Measurements from ENCODE around the gene GAS7.
"Not testable (repeated sequence)": the region's sequence is repeated elsewhere in the genome, so short reads cannot be mapped to it uniquely, and the experiment has no call there.

The GAS7 gene

GRCh38 chr17:10111907-10112452, 86.4 kb downstream of the GAS7 start:
- DNase-seq (ENCODE audit: low read depth in 2 of 2), result no peak

- DNase-seq (ENCODE audit: low read depth in 2 of 2), result no peak
Observed at GRCh38 chr17:10109146-10109545, 89.3 kb downstream of the GAS7 start.

GRCh38 chr17:10107316-10108165, 90.9 kb downstream of the GAS7 start:
- no peak for DNase-seq (ENCODE audit: low read depth in 2 of 2)

DNA sequence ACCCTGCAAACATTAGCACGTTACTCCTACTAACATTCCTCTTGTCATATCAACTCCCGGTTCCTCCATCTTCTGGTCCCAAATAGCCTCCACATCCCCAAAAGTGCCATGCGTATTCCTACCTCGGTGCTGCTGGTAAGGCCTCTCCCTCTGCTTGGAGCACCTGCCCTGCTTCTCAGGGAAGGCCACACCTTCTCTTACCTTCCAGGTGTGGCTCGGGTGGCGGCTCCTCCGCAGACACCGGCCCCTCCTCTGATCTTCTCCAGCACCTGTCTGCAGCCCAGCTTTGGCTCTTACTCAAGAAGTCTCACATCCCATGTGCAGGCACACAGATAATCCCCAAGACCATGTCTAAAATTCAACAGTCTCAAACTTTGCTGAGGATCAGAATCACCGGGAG, 92.3 kb downstream of the GAS7 start:
- no peak for DNase-seq (ENCODE audit: low read depth in 2 of 2)

DNA sequence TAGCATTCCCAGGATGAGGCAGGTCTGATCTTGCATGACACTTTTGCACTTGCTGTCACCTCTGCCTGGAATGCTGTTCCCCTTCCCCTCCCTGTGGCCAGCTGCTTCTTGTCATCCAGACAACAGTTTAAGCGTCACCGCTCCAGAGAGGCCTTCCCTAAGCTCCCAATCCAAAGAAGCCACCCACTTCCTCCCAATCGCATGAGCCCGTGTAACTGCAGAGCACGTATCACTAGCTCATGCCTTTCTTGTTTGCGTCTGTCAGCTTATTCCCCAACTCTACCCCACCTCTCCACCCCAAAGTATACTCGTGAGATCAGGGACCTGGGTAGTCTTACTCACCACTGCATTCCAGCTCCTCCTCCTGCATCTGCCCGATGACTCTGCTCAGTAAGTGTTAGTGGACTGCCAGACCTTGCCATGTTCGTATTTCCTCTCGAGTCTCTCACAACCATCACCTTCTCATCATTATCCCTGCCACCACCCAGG, 92.8 kb downstream of the GAS7 start:
- DNase-seq (ENCODE audit: low read depth in 2 of 2), result no peak

- no peak for DNase-seq (ENCODE audit: low read depth in 2 of 2)
Observed at GRCh38 chr17:10103712-10104111, 94.7 kb downstream of the GAS7 start.

GRCh38 chr17:10102817-10103216, 95.6 kb downstream of the GAS7 start:
- no peak for DNase-seq (ENCODE audit: low read depth in 2 of 2)

DNA sequence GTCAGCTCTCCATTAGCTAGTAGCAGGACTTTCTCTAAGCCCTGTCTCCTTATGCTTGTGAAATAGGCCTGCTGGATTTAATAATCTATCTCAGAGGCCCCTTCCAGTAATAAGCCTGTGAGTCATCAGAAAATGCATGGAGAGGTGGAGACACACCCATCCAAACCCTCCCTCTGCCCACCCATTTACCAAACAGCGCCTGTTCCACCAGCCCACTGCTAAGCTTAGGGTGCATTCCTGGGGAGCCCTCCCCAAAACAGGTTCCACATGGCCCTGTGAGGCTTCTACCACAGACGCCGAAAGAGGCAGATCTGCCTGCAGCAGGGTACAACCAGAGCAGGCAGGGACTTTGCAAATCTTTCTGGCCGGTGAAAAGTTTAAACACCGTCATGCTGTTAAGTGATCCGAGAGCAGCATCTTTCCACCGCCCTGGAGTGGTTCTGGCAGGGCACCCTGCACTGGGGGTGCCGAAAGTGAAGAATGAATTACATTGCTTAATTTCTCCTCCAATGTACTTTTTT, 99.3 kb downstream of the GAS7 start:
- DNase-seq (ENCODE audit: low read depth in 2 of 2), result no peak

GRCh38 chr17:10096596-10096995, 101.8 kb downstream of the GAS7 start:
- DNase-seq (ENCODE audit: low read depth in 2 of 2), result no peak

DNA sequence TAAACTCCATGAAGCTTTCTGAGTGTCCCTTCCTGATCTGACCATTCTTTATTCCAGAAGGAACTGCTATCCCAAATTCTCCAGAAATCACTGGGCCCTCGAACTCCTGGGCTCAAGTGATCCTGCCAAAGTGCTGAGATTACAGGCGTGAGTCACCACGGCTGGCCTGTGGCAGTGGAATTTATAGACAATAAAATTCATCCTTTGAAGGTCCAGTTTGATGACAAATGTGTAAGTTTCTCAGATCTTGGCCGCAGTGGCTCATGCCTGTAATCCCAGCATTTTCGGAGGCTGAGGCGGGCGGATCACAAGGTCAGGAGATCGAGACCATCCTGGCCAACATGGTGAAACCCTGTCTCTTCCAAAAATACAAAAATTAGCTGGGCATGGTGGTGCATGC, 103.1 kb downstream of the GAS7 start:
- DNase-seq (ENCODE audit: low read depth in 2 of 2), result not testable (repeated sequence)

GRCh38 chr17:10094797-10095196, 103.6 kb downstream of the GAS7 start:
- no peak for DNase-seq (ENCODE audit: low read depth in 2 of 2)

DNA sequence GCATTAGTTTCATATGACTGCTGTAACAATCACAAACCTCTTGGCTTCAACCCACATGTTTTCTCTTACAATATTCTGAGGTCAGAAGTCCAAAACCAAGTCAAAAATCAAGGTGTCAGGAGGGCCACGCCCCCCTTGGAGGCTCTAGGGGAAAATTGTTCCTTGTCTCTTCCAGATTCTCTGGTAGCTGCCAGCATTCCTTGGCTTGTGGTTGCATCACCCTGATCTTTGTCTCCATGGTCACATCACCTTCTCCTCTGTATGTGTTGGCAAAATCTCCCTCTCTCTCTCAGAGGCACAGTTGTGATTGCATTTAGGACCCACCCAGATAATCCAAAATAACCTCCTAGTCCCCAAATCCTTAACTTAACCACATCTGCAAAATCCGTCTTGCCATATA, 105.8 kb downstream of the GAS7 start:
- DNase-seq (ENCODE audit: low read depth in 2 of 2), result no peak

- no peak for DNase-seq (ENCODE audit: low read depth in 2 of 2)
Observed at GRCh38 chr17:10091046-10091445, 107.4 kb downstream of the GAS7 start.

DNA sequence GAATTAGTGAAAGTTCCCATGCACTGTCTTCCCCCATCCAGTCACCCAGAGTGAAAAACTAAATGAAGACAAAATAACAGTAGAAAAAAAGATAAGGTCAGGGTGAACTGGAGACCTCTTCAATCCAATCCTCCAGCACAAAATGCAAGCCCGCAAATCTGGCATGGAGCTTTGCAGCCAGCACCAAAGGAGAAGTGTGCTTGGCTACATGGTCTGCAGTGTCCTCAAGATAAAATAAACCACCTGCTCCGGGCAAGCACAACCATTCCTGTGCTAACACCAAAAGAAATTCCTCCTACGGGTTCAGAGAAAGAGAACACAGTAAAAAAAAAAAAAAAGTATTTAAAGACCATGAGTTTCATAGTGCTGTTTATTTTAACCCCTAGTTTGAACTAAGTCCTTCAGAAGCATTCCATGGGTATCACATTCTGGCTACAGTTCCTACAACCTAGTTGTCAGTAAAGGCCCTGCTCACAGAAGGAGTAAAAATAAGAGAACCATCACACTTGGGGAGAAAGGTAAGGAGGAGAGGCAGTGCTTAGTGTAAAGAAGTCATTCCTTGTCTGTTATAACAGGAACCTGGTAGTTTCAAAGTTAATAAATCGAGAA, 109.1 kb downstream of the GAS7 start:
- no peak for DNase-seq (ENCODE audit: low read depth in 2 of 2)

- no peak for DNase-seq (ENCODE audit: low read depth in 2 of 2)
Observed at GRCh38 chr17:10088444-10088843, 110.0 kb downstream of the GAS7 start.

GRCh38 chr17:10087355-10087754, 111.1 kb downstream of the GAS7 start:
- no peak for DNase-seq (ENCODE audit: low read depth in 2 of 2)

DNA sequence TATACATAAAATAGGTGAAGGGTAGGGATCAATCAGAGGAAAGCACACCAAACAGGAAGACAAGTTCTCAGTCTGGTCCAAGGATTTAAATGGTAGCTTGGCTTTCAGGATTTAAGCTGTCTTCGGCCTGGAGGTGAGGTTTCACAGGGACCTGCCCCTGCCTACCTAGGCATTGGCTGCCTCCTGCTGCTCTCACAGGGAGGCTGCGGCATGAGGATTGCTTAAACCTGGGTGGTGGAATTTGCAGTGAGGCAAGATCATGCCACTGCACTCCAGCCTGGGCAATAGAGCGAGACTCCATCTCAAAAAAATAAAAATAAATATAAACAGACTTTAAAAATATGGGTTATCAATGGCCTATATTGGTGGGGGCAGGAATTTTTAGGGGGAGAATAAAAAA, 114.5 kb downstream of the GAS7 start:
- DNase-seq (ENCODE audit: low read depth in 2 of 2), result no peak

DNA sequence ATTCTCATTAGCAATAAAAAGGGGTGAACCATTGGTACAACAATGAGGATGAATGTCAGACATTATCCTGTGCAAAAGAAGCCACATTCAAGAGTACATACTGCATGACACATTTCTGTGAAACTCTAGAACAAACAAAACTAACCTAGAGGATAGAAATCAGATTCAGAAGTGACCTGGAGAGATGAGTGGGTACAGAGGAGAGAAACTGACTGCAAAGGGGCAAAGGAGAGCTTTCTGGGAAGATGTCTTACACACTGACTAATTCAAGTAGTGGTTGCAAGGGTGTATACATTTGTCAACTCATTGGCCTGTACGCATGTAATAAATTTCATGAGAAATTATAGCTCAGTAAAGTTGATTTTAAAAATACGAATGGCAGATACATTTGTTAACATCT, 115.6 kb downstream of the GAS7 start:
- no peak for DNase-seq (ENCODE audit: low read depth in 2 of 2)

GRCh38 chr17:10081571-10082169, 116.7 kb downstream of the GAS7 start:
- DNase-seq (ENCODE audit: low read depth in 2 of 2), result no peak

DNA sequence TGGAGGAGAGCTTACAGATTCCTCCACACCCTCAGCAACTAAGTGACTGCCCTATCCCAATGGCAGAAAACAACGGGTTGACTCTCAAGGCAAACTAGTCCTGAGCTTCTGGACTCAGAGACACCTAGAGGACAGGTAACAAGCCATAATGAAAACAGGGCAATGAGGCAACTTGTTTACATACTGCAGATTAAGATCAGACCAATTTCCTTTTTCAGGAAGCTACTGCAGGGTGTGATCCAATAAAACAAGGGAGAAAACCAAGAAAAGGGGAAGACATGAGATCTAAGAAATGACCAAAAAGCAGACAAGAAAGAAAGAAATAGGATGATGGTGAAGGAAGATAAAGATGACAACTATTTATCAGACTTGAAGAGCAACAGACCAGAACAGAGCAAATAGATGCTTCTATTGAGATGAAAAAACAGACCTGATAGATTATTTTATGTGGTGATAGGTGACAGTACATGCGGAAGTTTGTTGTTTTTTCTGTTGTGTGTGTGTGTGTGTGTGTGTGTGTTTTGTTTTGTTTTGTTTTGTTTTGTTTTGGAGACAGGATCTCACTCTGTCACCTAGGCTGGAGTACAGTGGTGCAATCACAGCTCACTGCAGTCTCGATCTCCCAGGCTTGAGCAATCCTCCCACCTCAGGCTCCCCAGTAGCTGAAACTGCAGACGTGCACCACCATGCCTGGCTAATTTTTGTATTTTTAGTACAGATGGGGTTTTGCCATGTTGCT, 120.7 kb downstream of the GAS7 start:
- DNase-seq (ENCODE audit: low read depth in 2 of 2), result no peak

DNA sequence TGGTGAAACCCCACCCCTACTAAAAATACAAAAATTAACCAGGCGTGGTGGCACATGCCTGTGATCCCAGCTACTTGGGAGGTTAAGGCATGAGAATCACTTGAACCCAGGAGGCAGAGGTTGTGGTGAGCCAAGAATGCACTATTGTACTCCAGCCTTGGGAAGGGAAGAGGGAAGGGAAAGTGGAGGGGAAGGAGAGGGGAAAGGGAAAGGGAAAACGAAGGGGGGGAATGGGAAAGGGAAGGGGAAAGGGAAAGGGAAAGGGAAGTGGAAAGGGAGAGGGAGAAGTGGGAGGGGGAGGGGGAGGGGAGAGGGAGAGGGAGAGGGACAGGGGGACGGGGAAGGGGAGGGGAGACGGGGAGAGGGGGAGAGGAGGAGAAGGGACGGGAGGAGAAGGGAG, 122.5 kb downstream of the GAS7 start:
- DNase-seq (ENCODE audit: low read depth in 2 of 2), result no peak

DNA sequence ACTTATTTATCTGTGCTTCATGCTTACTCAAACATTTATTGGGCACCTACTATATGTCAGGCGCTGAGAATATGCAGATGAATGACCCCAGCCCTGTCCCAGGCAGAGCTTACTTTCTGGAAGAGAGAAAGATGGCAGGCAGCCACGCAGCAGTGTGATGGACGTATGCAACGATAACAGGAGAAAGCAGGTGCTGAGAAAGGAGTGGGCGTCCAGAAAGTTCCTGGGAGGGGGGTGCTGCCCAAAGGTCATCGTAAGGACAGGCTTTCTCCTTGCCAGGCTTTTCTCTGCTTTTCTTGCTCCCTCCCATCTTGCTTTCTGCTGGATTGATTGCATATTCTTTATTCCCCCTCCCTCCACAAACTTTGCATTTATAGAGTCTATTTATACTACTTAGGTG, 124.5 kb downstream of the GAS7 start:
- DNase-seq (ENCODE audit: low read depth in 2 of 2), result no peak
